Liver (tissue), 3 donors: ENCODE data around the gene TCOF1.

Experiments used
- FOXA1 ChIP-seq: IDR thresholded peaks from 2 replicates; pipeline ENCODE4 v1.6.1; 2016; ENCODE audit warnings: antibody characterized with exemption
- GABPA ChIP-seq, 2 donors: IDR thresholded peaks in 1 of 2; conservative IDR thresholded peaks in 1 of 2; 2 replicates each; pipeline ENCODE4 v1.6.1; 2016; ENCODE audit warnings: antibody characterized with exemption in 2 of 2, mild to moderate bottlenecking in 1 of 2, moderate library complexity in 1 of 2
- JUND ChIP-seq, 2 donors: IDR thresholded peaks; 2 replicates each; pipeline ENCODE4 v1.6.1; 2016; ENCODE audit warnings: antibody characterized with exemption in 2 of 2
- MAX ChIP-seq: IDR thresholded peaks from 2 replicates; pipeline ENCODE4 v1.6.1; 2016; ENCODE audit warnings: antibody characterized with exemption
- NR2F2 ChIP-seq: IDR thresholded peaks from 2 replicates; pipeline ENCODE4 v1.6.1; 2016; ENCODE audit warnings: antibody characterized with exemption
- RAD21 ChIP-seq, 2 donors: IDR thresholded peaks; 2 replicates each; pipeline ENCODE4 v1.6.1; 2016; ENCODE audit warnings: antibody characterized with exemption in 2 of 2, mild to moderate bottlenecking in 2 of 2
- TAF1 ChIP-seq: conservative IDR thresholded peaks from 2 replicates; pipeline ENCODE4 v1.6.1; 2016; ENCODE audit warnings: antibody characterized with exemption, mild to moderate bottlenecking
- YY1 ChIP-seq: IDR thresholded peaks from 2 replicates; pipeline ENCODE4 v1.6.1; 2016; ENCODE audit warnings: antibody characterized with exemption, mild to moderate bottlenecking
- TF ChIP-seq, protein P1 (sequence below): fragments of 150-350 bp; IDR thresholded peaks from 2 replicates; pipeline ENCODE4 v1.5.1; 2017; ENCODE audit warnings: improper control_type of control experiment, low read depth, low read length; ENCODE audit not compliant: missing input control
- TF ChIP-seq, protein P2 (sequence below): IDR thresholded peaks from 2 replicates; pipeline ENCODE4 v1.6.1; 2016; ENCODE audit warnings: antibody characterized with exemption, mild to moderate bottlenecking
- donor health status: healthy.
- donor health status: healthy.

- TF ChIP-seq, protein P1, sequence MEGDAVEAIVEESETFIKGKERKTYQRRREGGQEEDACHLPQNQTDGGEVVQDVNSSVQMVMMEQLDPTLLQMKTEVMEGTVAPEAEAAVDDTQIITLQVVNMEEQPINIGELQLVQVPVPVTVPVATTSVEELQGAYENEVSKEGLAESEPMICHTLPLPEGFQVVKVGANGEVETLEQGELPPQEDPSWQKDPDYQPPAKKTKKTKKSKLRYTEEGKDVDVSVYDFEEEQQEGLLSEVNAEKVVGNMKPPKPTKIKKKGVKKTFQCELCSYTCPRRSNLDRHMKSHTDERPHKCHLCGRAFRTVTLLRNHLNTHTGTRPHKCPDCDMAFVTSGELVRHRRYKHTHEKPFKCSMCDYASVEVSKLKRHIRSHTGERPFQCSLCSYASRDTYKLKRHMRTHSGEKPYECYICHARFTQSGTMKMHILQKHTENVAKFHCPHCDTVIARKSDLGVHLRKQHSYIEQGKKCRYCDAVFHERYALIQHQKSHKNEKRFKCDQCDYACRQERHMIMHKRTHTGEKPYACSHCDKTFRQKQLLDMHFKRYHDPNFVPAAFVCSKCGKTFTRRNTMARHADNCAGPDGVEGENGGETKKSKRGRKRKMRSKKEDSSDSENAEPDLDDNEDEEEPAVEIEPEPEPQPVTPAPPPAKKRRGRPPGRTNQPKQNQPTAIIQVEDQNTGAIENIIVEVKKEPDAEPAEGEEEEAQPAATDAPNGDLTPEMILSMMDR: no peak
- TF ChIP-seq MAX: no peak
- TF ChIP-seq, protein P2, sequence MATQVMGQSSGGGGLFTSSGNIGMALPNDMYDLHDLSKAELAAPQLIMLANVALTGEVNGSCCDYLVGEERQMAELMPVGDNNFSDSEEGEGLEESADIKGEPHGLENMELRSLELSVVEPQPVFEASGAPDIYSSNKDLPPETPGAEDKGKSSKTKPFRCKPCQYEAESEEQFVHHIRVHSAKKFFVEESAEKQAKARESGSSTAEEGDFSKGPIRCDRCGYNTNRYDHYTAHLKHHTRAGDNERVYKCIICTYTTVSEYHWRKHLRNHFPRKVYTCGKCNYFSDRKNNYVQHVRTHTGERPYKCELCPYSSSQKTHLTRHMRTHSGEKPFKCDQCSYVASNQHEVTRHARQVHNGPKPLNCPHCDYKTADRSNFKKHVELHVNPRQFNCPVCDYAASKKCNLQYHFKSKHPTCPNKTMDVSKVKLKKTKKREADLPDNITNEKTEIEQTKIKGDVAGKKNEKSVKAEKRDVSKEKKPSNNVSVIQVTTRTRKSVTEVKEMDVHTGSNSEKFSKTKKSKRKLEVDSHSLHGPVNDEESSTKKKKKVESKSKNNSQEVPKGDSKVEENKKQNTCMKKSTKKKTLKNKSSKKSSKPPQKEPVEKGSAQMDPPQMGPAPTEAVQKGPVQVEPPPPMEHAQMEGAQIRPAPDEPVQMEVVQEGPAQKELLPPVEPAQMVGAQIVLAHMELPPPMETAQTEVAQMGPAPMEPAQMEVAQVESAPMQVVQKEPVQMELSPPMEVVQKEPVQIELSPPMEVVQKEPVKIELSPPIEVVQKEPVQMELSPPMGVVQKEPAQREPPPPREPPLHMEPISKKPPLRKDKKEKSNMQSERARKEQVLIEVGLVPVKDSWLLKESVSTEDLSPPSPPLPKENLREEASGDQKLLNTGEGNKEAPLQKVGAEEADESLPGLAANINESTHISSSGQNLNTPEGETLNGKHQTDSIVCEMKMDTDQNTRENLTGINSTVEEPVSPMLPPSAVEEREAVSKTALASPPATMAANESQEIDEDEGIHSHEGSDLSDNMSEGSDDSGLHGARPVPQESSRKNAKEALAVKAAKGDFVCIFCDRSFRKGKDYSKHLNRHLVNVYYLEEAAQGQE: no peak
- TF ChIP-seq JUND (IDR thresholded peaks at IDR 0.05): no peak
- no peak for TF ChIP-seq NR2F2
- no peak for TF ChIP-seq RAD21 (IDR thresholded peaks at IDR 0.05)
- no peak for TF ChIP-seq YY1
- no peak for TF ChIP-seq GABPA (IDR thresholded peaks at IDR 0.05 in 1 of 2, conservative IDR thresholded peaks at IDR 0.05 in 1 of 2)
- no peak for TF ChIP-seq FOXA1
- TF ChIP-seq TAF1: no peak
These were observed 47.6 kb upstream of the TCOF1 start for GRCh38 chr5:150309886-150310239.
